GM21529 (cell line): ENCODE data around the gene SMG7.

Experiments used
- ATAC-seq: cut with Tn5 transposase; IDR thresholded peaks from one replicate; pipeline ENCODE4 v1.9.1; 2021; ENCODE audit not compliant: unreplicated experiment

The SMG7 gene

DNA sequence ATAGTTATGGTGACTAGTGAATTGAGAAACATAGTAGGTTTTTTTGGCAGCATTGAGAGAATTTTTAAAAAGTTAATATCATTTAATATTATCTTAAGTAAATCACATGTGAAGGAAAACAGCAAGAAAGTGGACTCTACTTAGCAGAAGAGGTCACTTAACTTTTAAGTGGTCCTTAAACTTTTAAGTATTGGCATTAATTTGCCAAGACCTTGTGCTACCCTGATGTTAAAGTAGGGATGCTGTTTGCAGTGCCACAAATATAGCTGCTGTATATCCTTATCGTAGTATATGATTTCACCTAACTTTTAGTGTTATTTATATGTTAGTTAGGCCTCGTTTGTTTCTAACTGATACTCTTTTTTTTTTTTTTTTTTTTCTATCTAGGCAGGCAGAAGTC lies 40.2 kb downstream of the SMG7 start:
- no peak for ATAC-seq

DNA sequence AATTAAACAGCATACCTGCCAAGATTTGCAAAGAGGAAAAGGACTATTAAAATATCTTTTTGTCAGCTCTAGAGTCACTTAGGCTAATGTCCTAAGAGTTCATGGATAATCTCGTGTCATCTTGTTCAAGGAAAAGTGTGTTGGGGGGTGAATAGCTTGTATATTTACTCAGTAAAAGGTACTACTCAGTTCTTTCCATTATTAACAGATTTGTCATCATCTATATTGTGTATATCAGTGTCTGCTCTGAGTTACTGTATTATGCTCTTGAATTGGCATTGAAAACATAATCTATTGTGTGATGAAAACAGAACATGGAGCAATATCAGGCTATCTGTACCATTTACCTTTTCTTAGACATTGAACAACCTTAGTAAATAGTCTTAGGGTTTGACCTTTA lies 41.9 kb downstream of the SMG7 start:
- ATAC-seq: no peak

DNA sequence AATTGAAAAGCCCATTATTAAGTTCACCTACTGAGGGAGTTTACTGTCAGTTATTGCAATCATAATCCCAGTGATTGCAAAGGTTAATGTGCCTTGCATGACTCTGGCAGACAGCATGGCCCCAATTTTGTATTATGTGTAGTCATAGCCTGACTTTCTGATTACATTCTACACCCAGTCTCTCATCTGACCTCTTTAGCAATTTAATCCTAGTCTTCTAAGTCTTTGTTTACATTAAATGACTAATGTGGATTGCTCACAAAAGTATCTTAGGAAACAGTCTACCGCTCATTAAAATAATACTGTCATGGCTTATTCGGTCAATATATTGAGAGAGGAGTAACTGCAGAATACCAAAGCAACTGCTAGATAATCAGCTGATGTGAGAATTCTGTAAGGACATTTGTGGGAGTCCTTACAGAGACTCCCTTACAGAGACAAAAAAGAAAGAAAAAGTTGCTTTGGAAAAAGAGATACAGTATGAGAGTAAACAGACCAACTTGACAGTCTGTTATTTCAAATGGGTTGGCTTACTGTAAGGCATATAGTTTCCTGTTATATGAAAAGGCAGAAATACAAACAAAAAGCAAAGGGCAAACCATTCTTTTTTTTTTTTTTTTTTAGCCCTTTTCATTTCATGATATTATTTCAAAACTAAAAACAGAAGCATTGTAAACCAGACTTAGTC lies 42.8 kb downstream of the SMG7 start:
- no peak for ATAC-seq

DNA sequence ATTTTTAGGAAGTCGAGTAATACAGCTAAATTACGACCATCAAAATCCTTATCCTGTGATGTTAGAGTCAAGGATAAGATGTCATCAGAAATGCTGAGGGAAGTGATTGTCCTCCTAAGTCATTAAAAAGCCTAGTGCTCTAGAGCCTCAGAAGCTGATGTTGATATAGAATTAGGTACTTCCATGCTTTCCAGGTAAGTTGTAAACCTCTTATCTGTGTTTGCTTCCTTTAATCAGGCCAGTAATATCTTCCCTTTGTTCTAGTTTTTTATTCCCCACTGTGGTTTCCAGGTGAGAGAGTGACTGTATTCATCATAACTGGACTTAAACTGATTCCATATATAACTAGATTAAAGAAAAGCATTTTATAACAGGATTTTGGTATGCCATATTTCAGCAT lies 44.4 kb downstream of the SMG7 start:
- ATAC-seq: no peak

DNA sequence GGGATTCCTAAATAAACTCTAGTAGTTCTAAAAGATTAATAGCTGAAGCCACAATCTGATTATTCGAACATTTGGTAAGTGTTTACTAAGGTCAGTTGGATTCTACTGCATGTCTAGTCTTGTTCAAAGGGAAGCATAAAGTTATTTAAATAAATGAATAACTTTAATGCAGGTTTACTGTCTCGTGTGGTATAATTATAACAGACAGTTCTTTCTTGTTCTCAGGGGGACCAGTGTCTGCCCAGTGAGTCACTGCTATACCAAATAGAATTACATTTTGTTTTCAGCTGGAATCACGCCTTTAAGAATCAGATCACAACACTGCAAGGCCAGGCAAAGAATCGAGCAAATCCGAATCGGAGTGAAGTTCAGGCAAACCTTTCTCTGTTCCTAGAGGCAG lies 45.1 kb downstream of the SMG7 start:
- ATAC-seq: no peak

DNA sequence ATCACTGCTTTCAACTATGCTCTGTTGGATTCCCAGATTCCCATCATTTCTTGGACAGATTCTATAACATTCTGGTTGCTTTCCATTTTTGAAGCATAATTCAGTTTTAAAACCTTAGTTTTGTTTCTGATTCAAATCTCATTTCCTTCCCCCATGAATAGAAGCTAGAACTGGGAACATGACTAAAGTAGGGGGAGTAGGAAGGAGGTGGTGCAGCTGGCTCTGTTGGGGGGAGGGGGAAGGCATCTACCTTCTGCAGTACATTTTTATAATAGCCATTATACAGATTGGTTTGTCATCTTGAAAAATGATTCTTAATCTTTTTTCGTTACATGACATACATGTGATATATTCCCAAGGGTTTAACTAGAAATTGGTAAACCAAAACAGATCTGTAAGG lies 48.1 kb downstream of the SMG7 start:
- no peak for ATAC-seq

DNA sequence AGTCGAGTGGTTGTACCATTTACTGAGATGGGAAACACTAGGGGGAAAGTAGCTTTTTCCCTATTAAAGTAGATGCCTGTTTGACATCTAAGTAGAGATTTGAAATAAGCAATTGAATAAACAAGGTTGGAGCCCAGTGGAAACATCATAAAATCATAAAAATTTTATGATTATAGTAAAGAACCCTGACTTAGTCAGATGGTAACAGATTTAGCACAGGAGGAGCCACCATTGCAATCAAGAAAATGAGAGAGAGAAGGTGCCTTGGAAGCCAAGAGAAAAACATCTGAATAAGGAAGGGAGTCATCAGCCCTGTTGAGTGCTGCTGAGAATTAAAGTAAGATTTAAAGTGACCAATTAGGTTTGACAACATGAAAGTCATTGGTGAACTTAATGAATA lies 49.8 kb downstream of the SMG7 start:
- no peak for ATAC-seq

DNA sequence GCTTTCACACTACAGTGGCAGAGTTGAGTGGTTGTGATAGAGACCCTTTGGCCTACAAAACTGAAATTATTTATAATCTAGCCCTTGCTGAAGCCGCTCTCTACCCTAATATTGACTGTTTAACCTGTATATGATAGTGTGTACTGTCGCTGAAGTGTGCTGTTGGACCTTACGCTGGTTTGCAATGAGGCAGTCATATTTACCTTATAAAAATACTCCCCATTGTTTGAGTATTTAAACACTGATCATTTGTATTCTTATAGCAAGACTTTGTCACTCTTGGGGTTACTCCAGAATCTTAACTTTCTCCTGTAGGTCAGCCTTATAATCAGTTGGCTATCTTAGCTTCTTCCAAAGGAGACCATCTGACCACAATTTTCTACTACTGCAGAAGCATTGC lies 56.3 kb downstream of the SMG7 start:
- no peak for ATAC-seq

DNA sequence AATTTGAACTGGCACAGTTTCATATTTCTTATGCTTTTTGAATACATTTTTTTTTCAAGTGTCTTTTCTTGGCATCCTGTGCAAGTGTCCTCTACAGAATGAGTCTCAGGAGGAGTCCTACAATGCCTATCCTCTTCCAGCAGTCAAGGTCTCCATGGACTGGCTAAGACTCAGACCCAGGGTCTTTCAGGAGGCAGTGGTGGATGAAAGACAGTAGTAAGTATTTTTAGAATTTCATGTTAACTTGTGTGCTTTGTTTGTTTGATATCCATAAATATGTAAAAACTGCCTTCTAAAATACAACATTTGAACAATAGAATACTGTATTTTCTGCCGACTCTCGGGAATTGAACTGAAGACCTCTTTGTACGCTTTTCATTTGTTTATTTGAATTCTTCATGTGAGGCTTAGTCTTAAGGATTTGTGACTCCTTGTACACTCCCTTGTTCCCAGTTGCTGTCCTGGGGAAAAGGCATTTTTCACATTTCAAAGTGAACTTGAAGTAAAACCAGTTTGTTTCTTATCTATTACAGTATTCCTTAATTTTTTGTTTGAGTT lies 61.4 kb downstream of the SMG7 start:
- ATAC-seq: no peak

DNA sequence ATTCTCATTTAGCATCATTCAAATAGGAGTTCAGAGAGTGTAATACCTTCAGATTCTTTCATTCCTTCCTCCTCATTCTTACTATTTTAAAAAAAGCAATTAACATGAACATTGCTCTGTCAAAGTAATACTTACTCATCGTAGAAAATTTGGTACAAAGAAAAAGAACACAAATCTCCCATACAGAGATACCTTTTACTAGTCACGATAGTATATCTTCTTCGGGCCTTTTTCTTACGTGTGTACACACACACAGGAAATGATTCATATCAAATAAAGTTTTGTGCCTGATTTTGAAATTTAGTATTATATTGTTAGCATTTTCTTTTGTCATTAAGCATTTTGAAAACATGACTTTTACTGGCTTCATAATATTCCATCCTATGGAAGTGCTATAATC lies 65.1 kb downstream of the SMG7 start:
- no peak for ATAC-seq

DNA sequence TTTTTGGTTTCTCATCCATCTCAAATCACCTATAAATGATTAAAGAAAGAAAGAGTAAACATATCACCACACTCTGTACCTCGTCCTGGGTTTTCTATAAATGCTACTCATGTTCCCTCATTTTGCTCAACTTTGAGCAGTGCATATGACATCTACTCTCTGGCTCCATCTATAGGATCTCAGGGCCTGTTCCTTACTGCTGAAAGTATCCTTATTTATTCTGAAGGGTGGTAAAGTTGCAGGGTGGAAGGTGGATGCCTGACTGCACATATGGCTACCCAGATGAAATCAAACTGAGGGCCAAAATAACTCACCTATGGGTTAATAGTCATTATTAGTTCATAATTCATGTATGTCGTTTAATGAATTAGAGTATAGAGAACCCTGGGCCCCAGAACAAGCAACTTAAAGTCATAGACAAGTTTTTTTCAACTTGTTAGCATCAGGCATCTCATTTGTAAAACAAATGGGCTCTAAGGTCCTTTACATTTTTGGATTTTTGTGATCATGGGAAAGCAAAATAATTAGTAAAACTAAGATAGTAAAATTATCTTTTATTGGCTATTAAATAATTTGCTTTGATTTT lies 71.4 kb downstream of the SMG7 start:
- peak; percentile 75 for ATAC-seq

DNA sequence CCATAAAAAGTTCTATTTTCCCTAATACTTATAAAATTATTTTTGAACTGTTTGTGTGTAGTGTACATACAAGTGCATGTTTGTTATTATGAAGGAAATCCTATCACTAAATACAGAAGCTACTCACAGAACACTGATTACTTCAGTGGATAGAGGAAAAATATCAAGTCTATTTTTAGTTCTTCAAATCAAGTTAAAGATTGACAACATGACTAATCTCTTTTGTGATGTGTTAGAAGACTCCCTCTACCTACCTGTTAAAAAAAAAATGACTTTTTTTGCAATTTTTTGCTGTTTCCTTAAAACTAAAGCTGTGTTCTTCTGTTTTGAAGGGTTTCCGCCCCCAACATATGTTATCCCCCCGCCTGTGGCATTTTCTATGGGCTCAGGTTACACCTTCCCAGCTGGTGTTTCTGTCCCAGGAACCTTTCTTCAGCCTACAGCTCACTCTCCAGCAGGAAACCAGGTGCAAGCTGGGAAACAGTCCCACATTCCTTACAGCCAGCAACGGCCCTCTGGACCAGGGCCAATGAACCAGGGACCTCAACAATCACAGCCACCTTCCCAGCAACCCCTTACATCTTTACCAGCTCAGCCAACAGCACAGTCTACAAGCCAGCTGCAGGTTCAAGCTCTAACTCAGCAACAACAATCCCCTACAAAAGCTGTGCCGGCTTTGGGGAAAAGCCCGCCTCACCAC lies 72.4 kb downstream of the SMG7 start:
- no peak for ATAC-seq

DNA sequence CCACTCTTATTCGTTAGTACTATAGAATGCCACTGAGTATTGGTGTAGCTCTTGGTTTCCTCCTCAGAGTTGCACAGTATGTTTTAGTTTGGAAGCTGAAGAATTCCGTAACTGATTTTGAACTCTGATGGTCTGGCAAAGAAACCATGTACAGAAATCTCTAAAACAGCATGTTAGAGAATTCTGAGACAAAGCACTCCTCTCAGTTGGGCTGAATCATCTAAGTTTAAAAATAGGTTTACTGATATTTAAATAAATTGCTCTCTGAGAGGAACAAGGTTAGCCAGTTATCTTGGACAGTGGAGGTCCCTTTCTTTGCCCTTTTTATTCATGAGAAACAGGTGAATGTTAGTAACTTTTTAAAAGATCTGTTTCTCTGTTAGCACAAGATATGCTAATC lies 74.1 kb downstream of the SMG7 start:
- no peak for ATAC-seq

DNA sequence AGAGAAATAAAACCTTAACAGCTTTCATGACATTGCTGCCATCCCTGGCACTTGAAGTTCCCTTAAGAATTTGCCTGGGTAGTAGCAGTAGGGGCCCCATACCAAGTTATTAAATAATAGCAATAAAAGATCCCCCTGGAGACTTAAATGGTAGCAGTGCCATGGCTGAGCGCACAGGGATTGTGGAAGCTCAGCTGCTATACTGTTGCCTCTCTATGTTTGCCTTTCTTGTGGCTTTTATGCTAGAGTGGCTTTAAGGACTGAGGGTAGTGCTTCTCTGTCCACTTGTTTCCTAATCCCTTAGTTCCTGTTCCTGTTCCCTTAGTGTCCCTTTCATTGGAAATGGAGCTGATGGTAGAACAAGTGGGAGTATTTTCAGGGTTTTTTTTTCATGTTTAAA lies 75.8 kb downstream of the SMG7 start:
- ATAC-seq: no peak

DNA sequence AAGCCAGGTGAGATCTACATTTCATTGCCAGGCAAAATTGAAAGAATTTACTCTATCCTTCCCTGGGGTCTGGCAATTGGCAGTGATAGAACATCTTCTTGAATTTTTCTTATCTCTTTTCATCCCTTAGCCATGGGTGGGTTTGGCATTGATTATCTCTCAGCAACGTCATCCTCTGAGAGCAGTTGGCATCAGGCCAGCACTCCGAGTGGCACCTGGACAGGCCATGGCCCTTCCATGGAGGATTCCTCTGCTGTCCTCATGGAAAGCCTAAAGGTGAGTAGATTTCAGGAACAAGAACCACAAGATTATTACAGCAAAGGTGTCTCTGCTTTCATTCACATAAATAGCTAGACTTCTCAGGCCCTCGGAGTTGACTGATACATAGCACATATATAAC lies 78.6 kb downstream of the SMG7 start:
- ATAC-seq: no peak

DNA sequence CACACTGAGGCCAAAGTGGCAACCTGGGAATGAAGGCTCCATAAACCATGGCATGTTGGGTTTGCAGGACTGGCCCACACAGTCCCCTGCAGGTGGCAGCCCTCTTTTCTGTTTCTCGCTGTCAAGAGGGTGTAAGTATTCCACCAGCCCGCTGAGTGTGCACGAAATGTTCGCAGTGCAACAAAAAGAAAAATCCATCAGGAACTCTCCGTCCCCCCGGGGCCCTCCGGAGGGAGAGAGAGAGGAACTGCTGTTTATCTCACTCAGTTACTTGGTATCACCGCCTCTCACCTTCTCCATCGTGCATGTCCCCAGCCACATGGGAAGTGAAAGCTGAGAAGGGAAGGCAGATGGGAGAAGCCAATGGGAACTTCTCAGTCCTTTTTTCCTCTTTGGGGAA lies 79.6 kb downstream of the SMG7 start:
- ATAC-seq: no peak

DNA sequence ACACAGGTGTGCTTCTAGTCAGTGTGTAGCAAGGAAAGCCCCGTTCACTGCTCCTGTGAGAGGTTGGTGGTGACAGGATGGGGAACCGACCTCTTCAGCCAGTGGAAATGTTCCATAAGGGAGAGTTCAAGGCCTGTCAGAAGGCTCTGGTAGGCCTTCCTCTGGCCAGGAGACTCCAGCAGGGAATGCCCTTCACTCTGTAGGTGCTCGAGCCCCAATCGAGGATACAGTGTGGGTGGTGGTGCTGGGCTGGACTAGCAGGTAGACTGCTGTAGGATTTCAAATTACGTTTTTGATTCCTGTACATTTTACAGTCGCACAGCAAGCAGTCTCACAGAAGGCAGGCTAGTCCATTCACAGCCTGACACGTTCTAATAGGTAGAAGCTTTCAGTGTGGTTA lies 80.1 kb downstream of the SMG7 start:
- ATAC-seq: no peak

DNA sequence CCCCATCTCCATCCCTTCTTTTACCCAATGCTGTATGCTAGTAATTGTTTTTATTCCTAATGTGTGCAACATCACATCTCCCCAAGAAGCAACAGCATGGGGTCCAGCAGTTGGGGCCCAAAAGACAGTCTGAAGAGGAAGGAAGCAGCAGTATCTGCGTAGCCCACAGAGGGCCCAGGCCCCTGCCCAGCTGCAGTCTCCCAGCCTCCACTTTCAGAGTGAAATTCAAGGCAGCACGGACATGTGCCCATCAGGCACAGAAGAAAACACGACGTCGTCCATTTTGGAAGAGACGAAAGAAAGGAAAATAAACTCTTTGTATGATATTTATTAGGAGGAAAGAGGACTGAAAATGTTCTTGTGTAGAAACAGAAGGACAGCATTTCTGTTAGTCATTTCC lies 80.6 kb downstream of the SMG7 start:
- ATAC-seq: no peak

DNA sequence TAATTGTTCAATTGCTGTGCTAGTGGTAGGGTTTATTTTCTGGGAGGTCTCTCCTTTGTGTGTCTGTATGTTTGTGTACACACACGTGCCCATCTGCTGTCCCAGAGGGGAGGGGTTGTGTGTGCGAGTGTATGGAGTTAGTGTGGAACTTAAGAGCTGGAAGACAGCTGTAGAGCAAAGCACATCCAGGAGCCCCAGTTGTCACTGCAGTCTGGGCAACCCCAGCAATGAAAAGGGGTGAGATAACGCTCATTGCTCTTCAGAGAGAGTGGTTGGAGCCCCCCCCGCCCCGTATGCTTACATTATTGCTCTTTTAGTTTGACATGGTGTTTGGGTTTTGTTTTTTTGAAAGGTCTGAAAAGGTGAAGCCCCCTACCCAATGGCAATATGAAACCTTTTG lies 81.0 kb downstream of the SMG7 start:
- ATAC-seq: no peak

DNA sequence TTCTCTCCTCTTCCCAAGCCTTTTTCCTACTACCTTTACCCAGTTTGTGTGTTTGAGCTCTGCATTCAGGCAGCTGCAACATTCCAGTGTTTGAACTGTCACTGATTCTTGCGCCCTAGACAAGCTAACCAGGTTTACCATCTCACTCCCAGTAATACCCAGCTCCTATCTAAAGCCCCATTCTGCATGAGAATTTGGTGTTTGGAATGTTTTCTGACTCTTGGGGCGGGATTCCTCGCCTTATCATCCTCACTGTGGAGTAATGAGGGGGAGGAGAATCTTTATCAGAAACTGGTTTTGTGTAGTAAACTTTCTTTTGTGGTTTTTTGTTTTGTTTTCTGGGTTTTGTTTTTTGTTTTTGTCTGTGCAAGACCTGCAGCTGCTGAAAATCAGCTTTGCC lies 81.5 kb downstream of the SMG7 start:
- ATAC-seq: no peak

DNA sequence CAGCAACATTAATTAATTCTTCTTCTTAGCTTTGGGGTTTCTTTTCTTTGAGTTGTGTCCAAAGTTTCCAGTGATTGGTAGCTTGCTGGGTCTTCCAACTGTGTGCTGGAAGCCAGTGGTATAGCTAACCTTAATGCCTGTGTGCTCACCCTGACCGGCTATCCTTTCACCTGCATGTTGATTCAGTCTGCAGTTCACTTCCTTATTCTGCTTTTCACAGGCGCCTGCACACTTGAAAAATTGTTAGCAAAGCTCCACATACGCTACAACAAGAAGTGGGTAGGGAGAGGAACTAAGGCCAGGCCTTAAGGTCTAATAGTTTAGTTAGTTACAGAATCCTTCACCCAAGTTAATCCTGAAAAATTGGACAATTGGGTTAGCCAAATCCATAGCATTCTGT lies 82.3 kb downstream of the SMG7 start:
- ATAC-seq: no peak

DNA sequence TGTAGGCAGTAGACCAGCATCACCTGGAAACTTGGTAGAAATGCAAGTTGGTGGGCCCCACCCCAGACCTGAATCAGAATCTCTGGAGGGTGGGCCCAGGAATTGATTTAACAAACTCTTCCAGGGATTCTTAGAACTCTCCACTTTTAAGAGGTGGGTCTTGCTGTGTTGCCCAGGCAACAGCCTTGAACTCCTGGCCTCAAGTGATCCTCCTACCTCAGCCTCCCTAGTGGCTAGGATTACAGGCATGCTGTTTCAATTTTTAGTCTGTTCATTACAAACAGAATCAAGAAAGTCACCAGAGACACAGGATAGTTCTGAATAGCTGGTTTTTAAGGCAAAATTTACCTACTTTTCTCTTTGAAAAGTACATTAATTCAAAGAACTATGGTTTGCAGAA lies 86.8 kb downstream of the SMG7 start:
- ATAC-seq: no peak
